HepG2 (cell line): Measurements from ENCODE around the gene ATG16L2. TPM values are rescaled to one million over a fixed set of nuclear protein-coding genes. Genes with fewer than 3 reads are reported as not detected.

Experiments used
- EP300 ChIP-seq, 3 experiments: sonication (generic) in 1 of 3; formaldehyde crosslinking in 1 of 3; IDR thresholded peaks; 2 replicates each; pipeline versions ENCODE4 v1.5.1 to v1.6.1; 2011 to 2020; ENCODE audit warnings: low read depth in 2 of 3, low read length in 2 of 3, borderline replicate concordance in 1 of 3, improper control_type of control experiment in 1 of 3, mild to moderate bottlenecking in 1 of 3, missing genetic modification reagents in 1 of 3, moderate library complexity in 1 of 3
- ERF ChIP-seq: IDR thresholded peaks from 2 replicates; pipeline ENCODE4 v1.6.1; 2018; ENCODE audit warnings: missing biosample characterization, missing genetic modification reagents
- HDAC2 ChIP-seq: sonication (generic); formaldehyde crosslinking; IDR thresholded peaks from 2 replicates; pipeline ENCODE4 v1.4.0; 2020; ENCODE audit warnings: missing genetic modification reagents
- JUNB ChIP-seq: sonication (generic); formaldehyde crosslinking; IDR thresholded peaks from 2 replicates; pipeline ENCODE4 v1.8.0; 2022; ENCODE audit warnings: missing genetic modification reagents, mild to moderate bottlenecking, borderline replicate concordance
- ONECUT2 ChIP-seq: sonication (generic); formaldehyde crosslinking; IDR thresholded peaks from 2 replicates; pipeline ENCODE4 v1.4.0; 2020; ENCODE audit warnings: missing genetic modification reagents
- RCOR2 ChIP-seq: IDR thresholded peaks from 2 replicates; pipeline ENCODE4 v1.6.1; 2016; ENCODE audit warnings: missing biosample characterization, missing genetic modification reagents
- SAP130 ChIP-seq: IDR thresholded peaks from 2 replicates; pipeline ENCODE4 v1.6.1; 2016; ENCODE audit warnings: low read depth
- SOX6 ChIP-seq, 2 experiments: fragments of 450-650 bp in 1 of 2; sonication (generic) in 1 of 2; formaldehyde crosslinking in 1 of 2; IDR thresholded peaks; 2 replicates each; pipeline versions ENCODE4 v1.4.0 to v1.6.1; 2017 to 2020; ENCODE audit warnings: antibody characterized with exemption in 1 of 2, mild to moderate bottlenecking in 1 of 2, missing genetic modification reagents in 1 of 2
- TAF1 ChIP-seq: sonication (generic); formaldehyde crosslinking; IDR thresholded peaks from 2 replicates; pipeline ENCODE4 v1.4.0; 2020; ENCODE audit warnings: missing genetic modification reagents
- ZBTB7B ChIP-seq: sonication (generic); formaldehyde crosslinking; IDR thresholded peaks from 2 replicates; pipeline ENCODE4 v1.4.0; 2020; ENCODE audit warnings: missing genetic modification reagents
- ZFP36L2 ChIP-seq: sonication (generic); formaldehyde crosslinking; IDR thresholded peaks from 2 replicates; pipeline ENCODE4 v1.4.0; 2020; ENCODE audit warnings: missing genetic modification reagents
- ZFX ChIP-seq: sonication (generic); formaldehyde crosslinking; IDR thresholded peaks from 2 replicates; pipeline ENCODE4 v1.4.0; 2020; ENCODE audit warnings: mild to moderate bottlenecking, low read depth, missing genetic modification reagents, moderate library complexity
- ZNF430 ChIP-seq: sonication (generic); formaldehyde crosslinking; IDR thresholded peaks from 2 replicates; pipeline ENCODE4 v1.9.0; 2021; ENCODE audit warnings: mild to moderate bottlenecking, missing genetic modification reagents
- ZNF441 ChIP-seq: sonication (generic); formaldehyde crosslinking; IDR thresholded peaks from 2 replicates; pipeline ENCODE4 v1.7.0; 2021; ENCODE audit warnings: missing genetic modification reagents, borderline replicate concordance
- ZNF629 ChIP-seq: sonication (generic); formaldehyde crosslinking; conservative IDR thresholded peaks from 2 replicates; pipeline ENCODE4 v1.5.0; 2020; ENCODE audit warnings: missing genetic modification reagents
- ZNF704 ChIP-seq: sonication (generic); formaldehyde crosslinking; IDR thresholded peaks from 2 replicates; pipeline ENCODE4 v1.8.1; 2023; ENCODE audit warnings: mild to moderate bottlenecking, inconsistent platforms, moderate library complexity, missing genetic modification reagents, borderline replicate concordance
- ZNF710 ChIP-seq: sonication (generic); formaldehyde crosslinking; IDR thresholded peaks from 2 replicates; pipeline ENCODE4 v1.5.0; 2020; ENCODE audit warnings: mild to moderate bottlenecking, missing genetic modification reagents, borderline replicate concordance
- polyA plus RNA-seq, 8 experiments: library from polyadenylated mRNA; depleted of rRNA in 3 of 8; stranded (reverse) in 7 of 8; unstranded in 1 of 8; fragments of >200 nt; fragmentation: Illumina TruSeq in 4 of 8; extraction: Trizol in 4 of 8; gene quantifications; 2 replicates each; pipeline versions ENCODE4 v1.2.1 to v1.2.3, GENCODE V29; 2011 to 2016; ENCODE audit warnings: low read depth in 4 of 8, missing spikeins in 1 of 8, mixed read lengths in 1 of 8; ENCODE audit not compliant: insufficient read depth in 1 of 8
- total RNA-seq, 5 experiments: library from RNA; depleted of rRNA; stranded (reverse); fragments of >200 nt; fragmentation: Illumina TruSeq; extraction: Trizol; gene quantifications; 2 replicates each; pipeline ENCODE4 v1.2.3, GENCODE V29; 2016; ENCODE audit warnings: low read depth in 1 of 5
- TF ChIP-seq, protein P1 (sequence below): sonication (generic); formaldehyde crosslinking; IDR thresholded peaks from 2 replicates; pipeline ENCODE4; 2020; ENCODE audit warnings: missing genetic modification reagents, mild to moderate bottlenecking, borderline replicate concordance
- TF ChIP-seq, protein P2 (sequence below): sonication (generic); IDR thresholded peaks from 2 replicates; pipeline ENCODE4 v1.6.1; 2016; ENCODE audit warnings: low read depth, borderline replicate concordance

Gene ATG16L2
- total and polyA plus RNA-seq, 2 of the 13 experiments (the other 11 are each of a cell fraction or from before 2014, with no cell fraction given) = 6.2 to 14.8 TPM

DNA sequence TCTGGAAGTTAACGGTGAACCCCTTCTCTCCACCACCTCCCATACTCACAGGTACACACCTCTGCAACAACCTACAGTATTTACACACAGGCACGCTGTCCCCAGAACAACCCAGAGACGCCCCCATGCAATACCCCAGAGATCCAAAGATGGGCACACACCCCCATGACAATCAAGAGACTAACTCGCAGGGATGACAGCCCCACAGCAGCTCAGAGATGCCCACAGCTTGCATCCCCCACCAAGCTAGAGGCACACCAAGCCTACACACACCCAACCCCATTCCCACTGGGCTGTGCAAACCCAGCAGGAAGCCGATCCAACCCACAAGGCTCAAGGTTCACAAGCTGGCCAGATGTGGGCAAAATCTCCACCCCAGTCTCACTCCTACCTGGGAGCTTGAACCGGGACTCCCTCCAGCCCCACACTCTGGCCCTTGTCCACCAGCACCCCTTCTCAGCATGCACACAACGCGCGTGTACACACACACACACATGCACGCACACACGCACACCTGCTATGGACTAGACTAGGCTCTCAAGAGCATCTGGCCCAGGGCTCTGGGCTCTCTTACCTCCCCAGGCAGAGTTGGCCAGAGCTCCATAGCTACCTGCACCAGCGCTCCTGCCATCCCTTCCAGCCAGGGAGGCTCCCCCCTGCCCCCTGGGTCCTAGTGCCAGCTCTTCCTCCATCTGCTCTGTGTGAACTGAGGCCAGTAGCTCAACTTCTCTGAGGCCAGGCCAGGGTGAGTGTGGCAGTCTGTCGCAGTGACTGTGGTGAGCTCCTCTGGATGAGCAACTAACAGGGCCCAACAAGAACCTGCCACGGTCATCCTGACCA, 31.9 kb upstream of the ATG16L2 start (continued):
- TF ChIP-seq, protein P1, sequence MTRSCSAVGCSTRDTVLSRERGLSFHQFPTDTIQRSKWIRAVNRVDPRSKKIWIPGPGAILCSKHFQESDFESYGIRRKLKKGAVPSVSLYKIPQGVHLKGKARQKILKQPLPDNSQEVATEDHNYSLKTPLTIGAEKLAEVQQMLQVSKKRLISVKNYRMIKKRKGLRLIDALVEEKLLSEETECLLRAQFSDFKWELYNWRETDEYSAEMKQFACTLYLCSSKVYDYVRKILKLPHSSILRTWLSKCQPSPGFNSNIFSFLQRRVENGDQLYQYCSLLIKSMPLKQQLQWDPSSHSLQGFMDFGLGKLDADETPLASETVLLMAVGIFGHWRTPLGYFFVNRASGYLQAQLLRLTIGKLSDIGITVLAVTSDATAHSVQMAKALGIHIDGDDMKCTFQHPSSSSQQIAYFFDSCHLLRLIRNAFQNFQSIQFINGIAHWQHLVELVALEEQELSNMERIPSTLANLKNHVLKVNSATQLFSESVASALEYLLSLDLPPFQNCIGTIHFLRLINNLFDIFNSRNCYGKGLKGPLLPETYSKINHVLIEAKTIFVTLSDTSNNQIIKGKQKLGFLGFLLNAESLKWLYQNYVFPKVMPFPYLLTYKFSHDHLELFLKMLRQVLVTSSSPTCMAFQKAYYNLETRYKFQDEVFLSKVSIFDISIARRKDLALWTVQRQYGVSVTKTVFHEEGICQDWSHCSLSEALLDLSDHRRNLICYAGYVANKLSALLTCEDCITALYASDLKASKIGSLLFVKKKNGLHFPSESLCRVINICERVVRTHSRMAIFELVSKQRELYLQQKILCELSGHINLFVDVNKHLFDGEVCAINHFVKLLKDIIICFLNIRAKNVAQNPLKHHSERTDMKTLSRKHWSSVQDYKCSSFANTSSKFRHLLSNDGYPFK = 0 out of 2 replicates have a peak, but pooled peaks have one; percentile 40
- peak; percentile 65 for TF ChIP-seq SAP130 (CRISPR knock-in tag)
- no peak for TF ChIP-seq ZNF441 (CRISPR knock-in tag)
- 0 out of 2 replicates have a peak, but pooled peaks have one; percentile 25 for TF ChIP-seq ONECUT2 (CRISPR knock-in tag)
- no peak; a peak in 1 of 4 replicates for TF ChIP-seq EP300 (IDR thresholded peaks at IDR 0.05; ENCODE audit: low read depth in 2 of 2, low read length in 2 of 2)
- peak; percentile 40; the same call in 1 of the 2 replicates for TF ChIP-seq EP300 (CRISPR knock-in tag; IDR thresholded peaks at IDR 0.05; ENCODE audit: borderline replicate concordance)
- 0 out of 2 replicates have a peak, but pooled peaks have one; percentile 16 for TF ChIP-seq HDAC2 (CRISPR knock-in tag)
- TF ChIP-seq ZNF704 (CRISPR knock-in tag) = peak; percentile 43; the same call in 1 of the 2 replicates
- TF ChIP-seq ZFP36L2 (CRISPR knock-in tag) = no peak
- TF ChIP-seq SOX6 (IDR thresholded peaks at IDR 0.05) = no peak
- TF ChIP-seq SOX6 (CRISPR knock-in tag; IDR thresholded peaks at IDR 0.05) = peak; percentile 55
- peak; percentile 75 for TF ChIP-seq ZNF430
- TF ChIP-seq ZBTB7B (CRISPR knock-in tag) = peak; percentile 62; the same call in 1 of the 2 replicates
- TF ChIP-seq, protein P2, sequence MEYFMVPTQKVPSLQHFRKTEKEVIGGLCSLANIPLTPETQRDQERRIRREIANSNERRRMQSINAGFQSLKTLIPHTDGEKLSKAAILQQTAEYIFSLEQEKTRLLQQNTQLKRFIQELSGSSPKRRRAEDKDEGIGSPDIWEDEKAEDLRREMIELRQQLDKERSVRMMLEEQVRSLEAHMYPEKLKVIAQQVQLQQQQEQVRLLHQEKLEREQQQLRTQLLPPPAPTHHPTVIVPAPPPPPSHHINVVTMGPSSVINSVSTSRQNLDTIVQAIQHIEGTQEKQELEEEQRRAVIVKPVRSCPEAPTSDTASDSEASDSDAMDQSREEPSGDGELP = peak; percentile 55; the same call in 1 of the 2 replicates
- 0 out of 2 replicates have a peak, but pooled peaks have one; percentile 20 for TF ChIP-seq ZNF629 (CRISPR knock-in tag)
- TF ChIP-seq ZFX (CRISPR knock-in tag) = peak; percentile 65
- TF ChIP-seq JUNB (CRISPR knock-in tag) = no peak
- peak; percentile 64 for TF ChIP-seq TAF1
- TF ChIP-seq ZNF710 (CRISPR knock-in tag) = peak; percentile 46; the same call in 1 of the 2 replicates
- TF ChIP-seq RCOR2 (CRISPR knock-in tag) = peak; percentile 30; the same call in 1 of the 2 replicates
- 0 out of 2 replicates have a peak, but pooled peaks have one; percentile 14 for TF ChIP-seq ERF
